Brain microvascular endothelial cell (primary cell): Measurements from ENCODE around the gene SREBF2.

Experiments used
- DNase-seq: peaks from one replicate; pipeline ENCODE4 v3.0.0-alpha.2; 2020
- H3K27ac ChIP-seq: fragments of 250-450 bp; sonication (Bioruptor Pico); 2 replicates; pipeline ENCODE4 v1.5.1; 2020; ENCODE audit warnings: mild to moderate bottlenecking, moderate library complexity
- H3K27me3 ChIP-seq: fragments of 250-450 bp; sonication (Bioruptor Pico); replicated peaks from 2 replicates; pipeline ENCODE4 v1.5.1; 2020; ENCODE audit warnings: mild to moderate bottlenecking
- H3K36me3 ChIP-seq: fragments of 250-450 bp; sonication (Bioruptor Pico); replicated peaks from 2 replicates; pipeline ENCODE4 v1.5.1; 2020; ENCODE audit warnings: mild to moderate bottlenecking
- H3K4me3 ChIP-seq: 2 replicates; pipeline ENCODE4 v1.5.1; 2011; ENCODE audit warnings: low read depth, mild to moderate bottlenecking, control low read depth, low read length, moderate library complexity
- CTCF ChIP-seq: IDR thresholded peaks from 2 replicates; pipeline ENCODE4 v1.5.1; 2011; ENCODE audit warnings: low read depth, mild to moderate bottlenecking, moderate library complexity, low read length, control low read depth, inconsistent platforms; ENCODE audit errors: missing control alignments
- in situ Hi-C: cut with HindIII; loops from 2 replicates; pipeline ENCODE4 v1.10.0; 2017; ENCODE audit warnings: low sequenced_read_pairs, low pct_ligation_motif_present

Gene SREBF2

GRCh38 chr22:41800348-41801146, 32.4 kb upstream of the SREBF2 start, which contains the start of gene CCDC134:
CCDC134 (plus strand) TSS chr22:41800679; CDS start chr22:41808891, 8,212 bp downstream.
- no peaks in the 10 kb centered on the region for H3K27me3 ChIP-seq
- no peaks in the 10 kb centered on the region for H3K36me3 ChIP-seq
- H3K4me3 ChIP-seq: peak within 1 kb of the TSS; percentile 93
- H3K27ac ChIP-seq: peak within 1 kb of the TSS; percentile 11
- TF ChIP-seq CTCF: no peak
- DNase-seq: peak; percentile 60
- in situ Hi-C loops: no loop called here

GRCh38 chr22:41801147-41801819, 31.6 kb upstream of the SREBF2 start:
- Histone ChIP-seq H3K27me3 (no peaks in the 10 kb centered on the region), H3K27ac (no peak overlapping the region), H3K36me3 (no peaks in the 10 kb centered on the region), H3K4me3 (peak overlapping the region; percentile 93)
- in situ Hi-C loops: no loop called here
- no peak for DNase-seq
- no peak for TF ChIP-seq CTCF

- no peak for DNase-seq
- no peak overlapping the region for H3K27ac ChIP-seq
- TF ChIP-seq CTCF: no peak
- H3K4me3 ChIP-seq: no peak overlapping the region
- H3K27me3 ChIP-seq: no peaks in the 10 kb centered on the region
- no peaks in the 10 kb centered on the region for H3K36me3 ChIP-seq
- in situ Hi-C loops: no loop called here
Observed at GRCh38 chr22:41801886-41802285, 31.0 kb upstream of the SREBF2 start.

GRCh38 chr22:41805639-41806038, 27.3 kb upstream of the SREBF2 start:
- Histone ChIP-seq H3K36me3 (no peaks in the 10 kb centered on the region), H3K4me3 (no peak overlapping the region), H3K27ac (no peak overlapping the region), H3K27me3 (no peaks in the 10 kb centered on the region)
- in situ Hi-C loops: no loop called here
- DNase-seq: no peak
- TF ChIP-seq CTCF: no peak

DNA sequence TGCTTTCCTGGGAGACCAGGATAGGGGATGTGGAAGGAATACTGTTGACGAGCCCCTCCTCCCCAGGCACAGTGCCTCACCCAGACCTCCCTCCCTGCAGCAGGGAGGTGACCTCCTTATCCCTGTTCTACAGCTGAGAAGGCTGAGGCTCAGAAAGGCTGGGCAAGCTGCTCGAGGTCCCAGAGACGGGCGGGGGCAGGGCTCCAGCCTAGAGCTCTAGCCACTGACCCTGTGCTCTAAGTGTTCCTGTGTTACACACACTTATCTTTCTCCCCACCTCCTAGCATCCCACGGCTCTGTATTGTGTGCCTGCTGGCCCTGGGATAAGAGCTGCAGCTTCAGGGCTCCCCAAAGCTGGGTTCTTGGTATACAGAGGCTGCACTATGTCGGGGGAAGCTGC, 24.5 kb upstream of the SREBF2 start:
- no peak overlapping the region for H3K27ac ChIP-seq
- H3K27me3 ChIP-seq: no peaks in the 10 kb centered on the region
- H3K4me3 ChIP-seq: no peak overlapping the region
- no peaks in the 10 kb centered on the region for H3K36me3 ChIP-seq
- DNase-seq: no peak
- in situ Hi-C loops: no loop called here
- no peak for TF ChIP-seq CTCF
